Upper lobe of left lung (tissue), 4 donors: Measurements from ENCODE around the gene TTC28.

ENCODE experiments used
- POLR2A ChIP-seq, 4 donors: fragments of 450-650 bp; IDR thresholded peaks; one replicate each; pipeline ENCODE4 v1.5.1; 2016 to 2017; ENCODE audit warnings: antibody characterized with exemption in 4 of 4, mild to moderate bottlenecking in 2 of 4
- TF ChIP-seq, protein P1 (sequence below), 6 experiments: fragments of 450-650 bp in 4 of 6; fragments of 200-600 bp in 2 of 6; sonication (generic) in 2 of 6; IDR thresholded peaks; one replicate each; pipeline ENCODE4 v1.5.1; 2016 to 2019; ENCODE audit warnings: antibody characterized with exemption in 6 of 6

DNA sequence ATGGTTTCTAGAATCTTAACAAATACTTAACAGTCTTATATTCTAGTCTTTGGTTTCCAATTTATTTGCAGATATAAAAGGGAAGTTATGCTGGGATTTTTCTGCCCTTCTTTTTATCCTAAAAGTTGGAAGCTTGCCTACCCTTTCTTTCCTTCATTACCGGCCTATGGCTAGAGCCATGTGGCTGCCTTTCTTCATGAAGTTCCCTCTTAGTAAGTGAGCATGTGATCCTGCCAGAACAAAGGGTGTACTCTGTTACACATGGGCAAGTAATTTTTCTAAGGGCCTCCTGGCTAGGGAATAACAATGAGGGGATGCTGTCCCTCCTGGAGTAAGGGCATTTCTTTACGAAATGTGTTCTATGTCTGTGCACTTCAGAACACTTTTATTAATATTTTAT, 508.5 kb downstream of the TTC28 start:
- TF ChIP-seq, protein P1, sequence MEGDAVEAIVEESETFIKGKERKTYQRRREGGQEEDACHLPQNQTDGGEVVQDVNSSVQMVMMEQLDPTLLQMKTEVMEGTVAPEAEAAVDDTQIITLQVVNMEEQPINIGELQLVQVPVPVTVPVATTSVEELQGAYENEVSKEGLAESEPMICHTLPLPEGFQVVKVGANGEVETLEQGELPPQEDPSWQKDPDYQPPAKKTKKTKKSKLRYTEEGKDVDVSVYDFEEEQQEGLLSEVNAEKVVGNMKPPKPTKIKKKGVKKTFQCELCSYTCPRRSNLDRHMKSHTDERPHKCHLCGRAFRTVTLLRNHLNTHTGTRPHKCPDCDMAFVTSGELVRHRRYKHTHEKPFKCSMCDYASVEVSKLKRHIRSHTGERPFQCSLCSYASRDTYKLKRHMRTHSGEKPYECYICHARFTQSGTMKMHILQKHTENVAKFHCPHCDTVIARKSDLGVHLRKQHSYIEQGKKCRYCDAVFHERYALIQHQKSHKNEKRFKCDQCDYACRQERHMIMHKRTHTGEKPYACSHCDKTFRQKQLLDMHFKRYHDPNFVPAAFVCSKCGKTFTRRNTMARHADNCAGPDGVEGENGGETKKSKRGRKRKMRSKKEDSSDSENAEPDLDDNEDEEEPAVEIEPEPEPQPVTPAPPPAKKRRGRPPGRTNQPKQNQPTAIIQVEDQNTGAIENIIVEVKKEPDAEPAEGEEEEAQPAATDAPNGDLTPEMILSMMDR (IDR thresholded peaks at IDR 0.05) = no peak
- TF ChIP-seq POLR2A (IDR thresholded peaks at IDR 0.05) = no peak
